ENCODE measurements around the gene CTSC.

Gene CTSC

GRCh38 chr11:88315015-88315414, 22.5 kb downstream of the CTSC start:
- no peak for DNase-seq

DNA sequence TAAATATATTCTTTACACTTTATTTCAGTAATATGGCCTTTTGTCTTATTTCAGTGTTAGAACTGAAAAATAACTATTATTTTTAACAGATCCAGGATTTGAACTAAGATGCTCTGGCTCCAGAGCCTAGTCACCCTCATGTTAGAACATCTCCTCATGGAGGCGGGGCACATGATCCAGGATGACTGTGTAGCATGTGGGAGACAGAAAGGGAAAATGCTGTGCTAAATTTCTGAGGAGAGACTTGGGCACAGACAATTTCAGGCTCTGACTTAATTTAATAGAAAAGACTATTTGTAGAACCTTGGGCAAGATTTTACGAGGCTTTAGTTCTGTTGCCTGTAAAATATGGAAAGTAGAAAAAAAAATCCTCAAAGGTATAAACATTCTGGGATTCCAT, 24.1 kb downstream of the CTSC start:
- no peak for DNase-seq

GRCh38 chr11:88312628-88313027, 24.9 kb downstream of the CTSC start:
- DNase-seq: no peak

DNA sequence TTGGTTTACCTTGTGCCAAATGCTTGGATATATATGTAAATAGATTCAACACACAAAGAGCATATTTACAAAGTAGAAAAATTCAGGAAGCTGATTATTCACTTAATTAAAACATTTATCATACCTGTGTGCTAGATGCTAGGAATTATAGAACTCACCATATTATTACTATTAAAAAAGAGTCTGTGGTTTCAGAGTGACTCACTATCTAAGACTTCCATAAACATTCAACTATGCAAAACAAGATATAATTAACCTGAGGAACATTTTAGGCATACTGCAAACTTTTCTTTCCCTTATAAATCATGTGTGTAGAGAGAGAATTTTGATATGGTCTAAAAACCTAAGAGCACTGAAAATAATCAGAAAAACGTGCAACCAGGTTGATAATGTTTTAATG, 27.3 kb downstream of the CTSC start:
- no peak for DNase-seq

GRCh38 chr11:88308576-88308975, 29.0 kb downstream of the CTSC start:
- no peak for DNase-seq

DNA sequence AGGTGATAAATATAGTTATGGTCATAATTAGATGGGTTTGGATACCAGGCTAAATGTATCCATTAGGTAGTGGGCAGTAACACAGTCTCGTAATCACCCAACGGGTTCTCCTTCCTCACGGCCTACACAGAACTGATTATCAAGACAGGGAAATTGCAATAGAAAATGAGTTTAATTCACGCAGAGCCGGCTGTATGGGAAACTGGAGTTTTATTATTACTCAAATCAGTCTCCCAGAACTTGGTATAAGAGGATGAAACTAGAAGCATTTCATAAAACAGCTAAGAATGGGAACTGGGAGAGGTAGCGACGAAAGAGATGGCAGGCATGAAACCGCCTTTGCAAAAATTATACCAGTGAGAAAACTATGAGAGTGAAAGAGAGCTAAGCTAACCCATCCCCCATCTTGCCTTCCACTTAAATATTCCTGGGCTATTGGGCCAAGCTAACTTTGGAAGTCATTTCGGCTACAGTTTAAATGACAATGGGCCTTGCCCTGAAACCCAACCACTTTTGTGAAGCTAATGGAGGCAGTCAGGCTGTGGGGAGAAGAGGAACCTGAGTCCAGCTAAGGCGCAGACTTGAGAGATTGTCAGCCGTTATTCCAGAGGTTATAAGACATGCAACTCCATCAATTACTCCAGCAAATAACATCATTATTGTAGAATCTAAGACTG, 29.6 kb downstream of the CTSC start:
- DNase-seq: no peak

GRCh38 chr11:88306785-88307184, 30.8 kb downstream of the CTSC start:
- DNase-seq: no peak

GRCh38 chr11:88305430-88305829, 32.1 kb downstream of the CTSC start:
- no peak for DNase-seq

DNA sequence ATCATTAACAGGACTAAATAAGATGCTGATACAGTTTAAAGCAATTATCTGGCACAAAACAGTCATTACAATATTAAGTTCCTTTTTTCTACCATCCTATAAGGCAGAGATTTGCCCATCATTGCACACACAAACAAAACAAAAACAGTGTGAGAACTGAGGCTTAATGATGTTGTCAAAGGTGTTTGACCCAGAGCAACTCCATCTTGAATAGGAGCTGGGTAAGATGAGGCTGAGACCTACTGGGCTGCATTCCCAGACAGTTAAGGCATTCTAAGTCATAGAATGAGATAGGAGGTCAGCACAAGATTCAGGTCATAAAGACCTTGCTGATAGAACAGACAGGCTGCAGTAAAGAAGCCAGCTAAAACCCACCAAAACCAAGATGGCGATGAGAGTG, 33.2 kb downstream of the CTSC start:
- DNase-seq: no peak

DNA sequence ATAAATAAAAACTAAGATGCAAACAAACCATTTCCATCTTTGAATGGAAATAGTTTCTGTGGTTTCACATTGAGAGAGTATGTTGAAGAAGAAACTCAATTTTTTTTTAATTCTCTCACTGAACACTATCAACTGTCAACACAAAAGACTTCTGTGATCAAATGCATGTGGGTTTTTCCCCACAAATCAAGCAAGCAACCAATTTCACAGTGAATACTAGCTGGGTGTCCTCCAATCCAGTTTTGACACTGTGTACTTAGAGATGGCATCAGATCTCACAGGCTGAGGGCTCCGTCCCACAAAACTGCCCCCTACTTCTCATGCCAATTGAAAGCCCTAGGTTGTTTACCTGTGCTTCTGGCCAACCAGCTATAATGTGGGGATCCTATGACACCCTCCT, 34.5 kb downstream of the CTSC start:
- no peak for DNase-seq

DNA sequence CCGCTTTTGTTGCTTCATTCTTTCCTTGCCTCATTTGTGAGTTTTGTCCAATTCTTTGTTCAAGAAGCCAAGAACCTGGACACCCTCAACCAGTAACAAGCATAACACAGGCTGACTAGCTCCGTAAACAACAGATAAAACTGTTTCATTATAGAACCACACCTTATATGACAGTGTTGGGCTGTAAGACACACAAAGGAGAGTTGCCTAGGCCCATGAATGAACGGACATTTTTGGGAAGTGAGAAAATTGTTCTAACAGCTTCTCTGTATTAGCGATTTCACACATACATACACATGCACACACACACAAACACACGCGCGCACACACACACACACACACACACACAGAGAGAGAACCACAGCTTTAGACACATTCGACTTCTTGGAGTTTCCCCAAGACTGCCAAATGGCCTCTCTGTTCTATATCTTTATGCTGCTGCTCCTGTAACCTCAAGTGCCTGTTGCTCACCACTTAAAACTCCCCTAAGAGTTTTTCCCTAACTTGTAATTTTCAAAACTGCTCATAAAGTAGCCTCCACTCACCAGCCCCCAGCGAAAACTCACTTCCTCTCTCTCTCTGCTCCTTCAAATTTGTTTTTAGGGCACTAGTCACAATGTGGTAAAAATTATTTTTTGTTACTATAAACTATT, 35.9 kb downstream of the CTSC start:
- no peak for DNase-seq

DNA sequence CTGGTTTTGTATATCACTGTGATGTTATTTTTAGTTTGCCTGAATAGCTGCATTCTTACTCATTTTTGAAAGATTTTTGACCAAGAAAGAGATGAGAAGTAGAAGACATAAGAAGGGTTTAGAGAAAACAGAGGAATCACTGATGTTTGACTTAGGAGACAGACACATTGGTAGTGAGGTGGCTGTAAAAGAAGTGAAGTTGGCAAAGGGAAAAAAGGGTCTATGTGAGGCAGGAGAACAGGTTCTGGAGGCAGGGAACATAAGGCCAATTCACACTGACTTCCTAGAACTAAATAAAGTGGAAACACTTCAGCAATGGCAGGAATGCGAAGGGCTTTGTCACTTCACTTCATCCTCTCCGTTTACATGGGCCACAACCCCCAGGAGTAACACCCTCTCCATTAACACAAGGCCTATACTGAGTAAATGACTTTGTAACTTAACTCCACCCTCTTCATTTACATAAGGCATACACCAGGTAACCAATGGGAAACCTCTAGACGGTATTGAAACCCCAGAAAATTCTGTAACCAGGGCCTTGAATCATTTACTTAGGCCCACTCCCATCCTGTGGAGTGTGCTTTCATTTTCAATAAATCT, 36.5 kb downstream of the CTSC start:
- no peak for DNase-seq

- DNase-seq: peak; percentile 15
Observed at GRCh38 chr11:88297863-88298262, 39.7 kb downstream of the CTSC start.

DNA sequence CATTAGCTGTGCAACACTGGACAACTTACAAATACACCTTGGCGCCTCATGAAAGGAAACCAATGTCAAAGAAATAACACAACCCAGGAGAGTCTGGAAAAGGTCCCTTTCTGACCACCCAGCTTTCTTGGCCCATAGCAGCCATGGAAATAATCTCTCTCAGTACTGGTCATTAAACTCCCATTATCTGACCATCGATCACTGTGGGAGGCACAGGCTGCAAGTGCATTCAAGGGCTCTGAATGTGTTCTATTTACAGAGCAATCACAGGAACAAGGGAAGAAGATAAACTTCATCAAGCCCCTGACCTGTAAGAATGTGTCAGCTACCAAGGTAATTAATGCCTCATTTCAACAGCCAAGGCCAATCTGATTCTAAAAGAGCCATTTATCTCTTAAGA, 40.1 kb downstream of the CTSC start:
- peak; percentile 53 for DNase-seq

DNA sequence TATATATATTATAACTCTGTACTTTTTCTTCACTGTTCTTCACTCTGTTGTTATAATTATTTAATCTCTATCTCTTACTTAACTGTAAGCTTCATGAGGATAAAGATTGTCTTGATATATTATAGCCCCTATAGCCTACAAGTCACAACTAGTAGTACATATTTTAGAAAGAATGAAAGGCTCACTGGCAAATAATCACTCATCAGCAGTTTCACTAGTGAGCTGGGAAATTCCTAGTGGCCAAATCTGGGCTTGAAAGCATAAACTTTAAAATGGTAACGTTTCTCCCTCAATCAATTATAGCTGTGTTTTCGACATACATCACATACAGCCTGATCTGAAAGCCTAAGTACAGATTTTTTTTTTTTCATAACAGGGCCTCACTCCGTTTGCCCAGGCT, 42.5 kb downstream of the CTSC start:
- DNase-seq: no peak

DNA sequence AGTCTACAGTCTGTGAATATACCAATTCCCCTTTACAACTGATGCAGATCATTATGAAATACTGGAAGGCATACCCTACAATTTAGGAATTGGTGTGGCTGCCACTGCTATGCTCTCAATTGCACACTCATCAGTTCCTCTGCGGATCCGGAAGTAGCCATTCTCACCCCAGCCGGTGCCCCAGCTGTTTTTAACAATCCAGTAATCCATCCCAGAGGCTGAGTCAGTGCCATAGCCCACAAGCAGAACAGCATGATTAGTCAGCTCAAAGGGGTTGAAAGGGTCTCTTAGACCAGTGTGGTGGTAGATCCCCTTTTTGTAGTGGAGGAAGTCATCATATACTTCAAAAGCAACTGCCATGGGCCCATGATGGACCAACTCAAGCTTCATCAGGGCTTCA, 43.6 kb downstream of the CTSC start:
- no peak for DNase-seq

- DNase-seq: no peak
Observed at GRCh38 chr11:88292171-88292843, 45.2 kb downstream of the CTSC start.

DNA sequence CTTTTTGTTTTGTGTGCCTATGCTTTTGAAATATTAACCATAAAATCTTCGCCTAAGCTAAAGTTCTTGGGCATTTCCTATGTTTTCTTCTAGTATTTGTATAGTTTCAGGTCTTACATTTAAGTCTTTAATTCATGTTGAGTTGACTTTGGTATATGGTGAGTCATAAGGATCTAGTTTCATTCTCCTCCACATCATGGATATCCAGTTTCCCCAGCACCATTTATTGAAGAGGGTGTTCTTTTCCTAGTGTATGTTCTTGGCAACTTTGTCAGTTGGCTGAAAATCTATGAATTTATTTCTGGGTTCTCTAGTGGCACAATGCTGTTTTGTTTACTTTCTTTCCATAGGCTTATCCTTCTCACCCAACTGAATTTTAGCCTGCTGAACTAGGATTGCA, 49.0 kb downstream of the CTSC start:
- no peak for DNase-seq

GRCh38 chr11:88284336-88285050, 53.0 kb downstream of the CTSC start:
- DNase-seq: no peak

DNA sequence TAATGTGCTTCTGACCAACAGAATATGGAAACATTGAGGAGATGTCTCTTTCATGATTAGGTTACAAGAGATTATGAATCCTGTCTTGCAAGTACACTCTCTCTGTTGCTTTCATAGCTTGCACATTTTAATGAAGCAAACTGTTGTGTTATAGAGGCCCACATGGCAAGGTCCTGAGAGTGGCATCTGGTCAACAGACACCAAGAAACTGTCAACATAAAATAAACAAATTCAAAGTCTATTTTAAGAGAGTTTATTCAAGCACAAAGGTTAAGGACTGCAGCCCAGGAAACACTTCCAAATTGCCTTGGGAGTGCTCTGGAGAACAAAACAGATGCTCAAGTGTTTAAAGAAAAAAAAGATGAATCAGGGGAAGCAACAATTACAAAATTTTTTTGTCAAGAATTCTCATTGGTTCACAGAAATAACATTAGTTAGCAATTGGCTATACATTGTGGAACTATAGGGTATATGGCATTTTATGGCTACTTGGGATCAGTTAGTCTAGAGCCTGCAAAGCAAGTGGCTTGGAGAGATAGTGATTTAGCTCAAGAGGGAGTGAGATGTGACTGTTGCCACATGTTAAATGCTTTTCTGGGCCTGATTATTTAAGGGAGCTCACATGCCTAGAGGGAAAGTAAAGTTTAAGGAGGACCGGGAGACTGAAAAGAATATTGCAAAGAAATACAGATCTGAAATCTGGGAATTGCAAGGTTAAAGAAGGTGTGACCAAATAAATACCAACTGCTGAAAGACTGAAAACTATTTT, 54.6 kb downstream of the CTSC start:
- no peak for DNase-seq

DNA sequence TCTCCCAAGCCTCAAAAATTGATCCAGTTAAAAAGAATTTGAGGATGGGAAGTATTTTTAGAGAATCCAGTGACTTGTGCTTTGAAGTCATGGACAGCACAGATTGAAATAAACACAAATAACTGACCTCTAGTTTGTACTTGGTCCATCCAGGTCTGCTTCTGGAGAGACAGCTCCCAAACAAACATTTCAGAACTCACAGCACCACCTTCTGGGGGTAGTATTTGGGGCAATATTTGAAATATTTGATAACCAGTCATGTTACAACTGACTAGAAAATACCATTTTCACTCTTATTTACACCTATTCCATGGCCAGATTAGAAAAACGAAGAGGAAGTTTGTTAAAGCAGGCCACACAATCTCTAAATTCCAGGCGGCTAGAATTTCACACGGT, 56.2 kb downstream of the CTSC start:
- no peak for DNase-seq

- DNase-seq: no peak
Observed at GRCh38 chr11:88280673-88281316, 56.7 kb downstream of the CTSC start.

Measured in NCI-H774 (cell line).